GM21825 (cell line): ENCODE measurements around the gene CCDC28A.
"Not testable (repeated sequence)": the region's sequence is repeated elsewhere in the genome, so short reads cannot be mapped to it uniquely, and the experiment has no call there.

Experiments
- ATAC-seq: cut with Tn5 transposase; IDR thresholded peaks from one replicate; pipeline ENCODE4 v1.9.1; 2021; ENCODE audit warnings: mild to moderate bottlenecking, moderate library complexity; ENCODE audit not compliant: unreplicated experiment

Gene CCDC28A

DNA sequence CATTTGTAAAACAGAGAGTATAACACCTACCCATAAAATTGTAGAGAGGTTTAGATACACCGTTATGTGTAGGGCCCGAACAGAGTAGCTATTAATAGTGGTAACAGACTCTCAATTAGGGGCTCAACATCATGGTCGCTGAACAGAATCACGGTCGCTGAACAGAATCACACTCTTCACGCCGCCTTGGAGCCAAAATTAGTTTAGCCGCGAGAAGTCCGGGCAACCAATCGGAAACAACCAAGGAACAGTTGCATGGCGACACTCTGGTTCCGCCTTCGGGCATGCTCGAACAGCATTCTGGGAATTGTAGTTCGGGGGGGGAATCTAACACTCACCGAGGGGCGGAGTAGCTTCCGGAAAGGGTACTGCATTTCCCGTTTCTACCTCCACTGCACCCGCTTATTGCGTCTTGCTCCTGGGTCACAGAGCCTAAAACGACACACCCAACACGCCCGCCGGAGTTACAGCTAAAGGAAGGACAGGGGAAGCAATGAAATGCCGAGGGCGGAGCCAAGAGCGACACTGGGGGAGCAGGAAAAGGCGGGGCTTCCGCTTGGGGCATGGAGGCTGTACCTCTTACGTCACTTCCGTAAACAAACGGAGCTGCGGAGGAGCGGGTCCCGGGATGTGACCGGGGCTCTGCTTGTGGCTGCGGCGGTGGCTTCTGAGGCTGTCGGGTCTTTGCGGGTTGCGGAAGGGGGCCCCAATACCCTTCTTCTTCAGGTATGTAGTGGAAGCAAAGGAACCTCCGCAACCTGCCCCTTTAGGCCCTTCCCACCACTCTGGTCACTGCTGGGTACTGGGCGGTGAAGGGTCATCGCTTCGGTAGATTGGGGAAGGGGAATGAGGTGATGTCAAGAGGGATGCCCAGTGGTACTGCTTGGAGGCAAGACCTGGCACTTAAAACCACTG lies at the start of gene CCDC28A:
Gene CCDC28A, plus strand, starts transcription at position 593 of the 915 bp plus-strand sequence. CDS start 2,352 bp downstream, outside the sequence.
- peak; percentile 93 for ATAC-seq

DNA sequence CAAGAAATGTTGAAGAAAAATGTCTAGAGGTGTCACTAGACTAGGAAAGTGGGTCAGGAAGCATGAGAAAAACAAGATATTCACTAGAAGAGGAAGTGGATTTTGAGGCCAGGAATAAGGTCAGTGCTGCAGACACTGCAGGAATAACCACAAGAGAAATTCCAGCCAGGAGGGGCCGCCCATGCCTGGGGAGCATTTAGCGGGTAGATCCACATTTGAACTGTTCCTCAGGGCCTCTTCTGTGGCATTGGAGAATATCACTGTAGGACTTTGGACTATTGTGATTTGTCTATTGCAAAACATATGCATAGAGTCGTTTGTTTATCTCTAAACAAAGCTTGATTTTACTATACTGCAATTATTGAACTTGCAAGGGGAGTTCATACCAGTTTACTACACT lies 49.6 kb upstream of the CCDC28A start:
- no peak for ATAC-seq

DNA sequence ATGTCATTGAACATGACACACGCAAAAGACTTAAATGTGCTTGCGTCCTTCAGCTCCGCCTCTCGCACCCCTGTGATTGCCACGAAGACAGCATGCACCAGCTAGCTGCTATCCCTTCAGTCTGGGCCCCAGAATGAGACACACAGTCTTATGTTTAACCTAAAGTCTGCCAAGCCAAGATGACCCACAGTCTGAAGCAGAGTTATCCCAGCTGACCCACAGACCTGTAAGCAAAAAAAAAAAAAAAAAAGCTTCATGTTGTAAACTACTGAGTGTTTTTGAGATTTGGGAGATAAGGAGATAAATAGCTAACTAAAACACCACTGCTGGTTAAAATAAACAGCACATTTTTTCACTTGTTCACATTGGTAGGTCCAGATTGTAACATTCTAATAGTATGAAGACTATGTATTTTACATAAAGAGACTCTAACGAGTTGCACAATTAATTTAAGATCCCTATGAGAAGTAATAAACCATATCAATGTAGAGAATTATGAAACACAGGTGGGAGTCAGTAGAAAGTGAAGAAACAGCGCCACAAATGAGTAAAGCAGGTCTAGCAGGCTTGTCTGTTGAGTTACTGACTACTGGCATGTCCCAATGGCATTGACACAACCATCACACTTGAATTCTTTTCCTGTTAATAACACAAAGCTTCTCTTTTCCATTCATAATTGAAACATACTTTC lies 47.4 kb upstream of the CCDC28A start:
- ATAC-seq, result no peak

DNA sequence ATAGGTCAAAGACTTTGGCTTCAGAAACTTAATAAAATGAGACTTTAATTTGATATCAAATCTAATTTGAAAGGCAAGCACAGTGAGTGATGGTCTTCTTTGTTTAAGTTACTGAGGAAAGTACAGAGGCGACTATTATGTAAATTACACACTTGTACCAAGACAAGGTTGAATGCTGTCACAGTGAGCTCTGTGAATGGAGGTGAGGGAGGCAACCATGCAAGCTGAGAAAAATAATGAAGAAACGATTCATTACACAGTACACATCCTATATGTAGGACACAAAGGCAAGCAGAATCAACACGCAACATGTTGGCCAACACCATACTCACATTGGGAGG lies 46.8 kb upstream of the CCDC28A start:
- no peak for ATAC-seq

DNA sequence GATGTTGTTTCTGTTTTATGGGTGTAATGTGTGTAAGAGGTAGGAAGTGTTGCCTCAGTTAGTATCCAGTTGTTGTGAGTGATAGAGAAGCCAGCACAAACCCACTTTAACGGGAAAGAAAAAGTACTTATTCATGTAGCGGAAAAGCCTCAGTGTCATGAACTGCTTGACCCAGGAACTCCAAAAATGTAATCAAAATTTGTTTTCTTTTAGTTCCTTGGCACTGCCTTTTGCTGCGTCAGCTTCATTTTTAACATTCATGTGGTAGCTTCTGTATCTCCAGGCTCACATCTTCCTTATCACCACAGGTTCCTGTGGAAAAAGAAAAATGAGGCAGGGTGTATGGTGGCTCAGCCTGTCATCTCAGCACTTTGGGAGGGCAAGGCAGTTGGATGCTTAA lies 46.4 kb upstream of the CCDC28A start:
- no peak for ATAC-seq

DNA sequence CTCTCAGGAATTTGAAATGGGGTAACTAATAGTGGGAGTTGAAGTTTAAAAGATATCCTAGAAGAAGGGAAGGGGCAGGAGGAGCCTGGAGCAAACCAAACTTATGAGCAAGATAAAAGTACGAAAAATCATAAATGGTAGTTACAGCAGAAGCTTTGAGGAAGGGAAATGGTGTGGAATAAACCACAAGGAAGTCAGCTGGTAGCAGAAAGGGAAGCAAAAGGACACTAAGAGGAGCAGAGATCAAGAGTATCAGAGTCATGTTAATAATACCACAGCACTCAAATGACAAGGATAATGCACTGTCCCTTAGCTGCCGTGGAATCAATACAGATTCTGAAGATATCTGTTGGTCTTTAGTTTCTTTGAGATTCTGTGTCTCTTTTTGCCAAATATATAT lies 44.9 kb upstream of the CCDC28A start:
- ATAC-seq, result no peak

DNA sequence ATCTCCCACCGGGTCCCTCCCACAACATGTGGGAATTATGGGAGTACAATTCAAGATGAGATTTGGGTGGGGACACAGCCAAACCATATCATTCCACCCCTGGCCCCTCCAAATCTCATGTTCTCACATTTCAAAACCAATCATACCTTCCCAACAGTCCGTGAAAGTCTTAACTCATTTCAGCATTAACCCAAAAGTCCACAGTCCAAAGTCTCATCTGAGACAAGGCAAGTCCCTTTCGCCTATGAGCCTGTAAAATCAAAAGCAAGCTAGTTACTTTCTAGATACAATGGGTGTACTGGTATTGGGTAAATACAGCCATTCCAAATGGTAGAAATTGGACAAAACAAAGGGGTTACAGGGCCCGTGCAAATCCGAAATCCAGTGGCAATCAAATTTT lies 43.5 kb upstream of the CCDC28A start:
- ATAC-seq, result not testable (repeated sequence)

DNA sequence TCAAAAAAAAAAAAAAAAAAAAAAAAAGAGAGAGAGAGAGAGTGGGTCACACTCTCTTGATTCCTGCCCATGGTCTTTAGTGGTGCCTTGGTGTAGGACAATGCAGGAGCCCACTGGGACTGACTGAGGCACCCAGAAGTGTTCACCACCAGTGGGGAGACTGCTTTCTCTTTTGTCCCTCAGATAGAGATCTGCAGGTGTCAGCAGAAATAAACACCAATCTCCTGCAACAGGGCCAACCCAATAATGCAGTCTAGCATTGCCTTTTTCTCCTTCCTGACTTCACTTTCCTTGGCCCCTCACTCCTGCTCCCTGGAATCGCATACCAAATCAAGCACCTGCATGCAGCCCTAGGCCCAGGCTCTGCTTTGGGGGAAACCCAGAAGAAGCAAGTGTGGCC lies 39.0 kb upstream of the CCDC28A start:
- ATAC-seq, result no peak

DNA sequence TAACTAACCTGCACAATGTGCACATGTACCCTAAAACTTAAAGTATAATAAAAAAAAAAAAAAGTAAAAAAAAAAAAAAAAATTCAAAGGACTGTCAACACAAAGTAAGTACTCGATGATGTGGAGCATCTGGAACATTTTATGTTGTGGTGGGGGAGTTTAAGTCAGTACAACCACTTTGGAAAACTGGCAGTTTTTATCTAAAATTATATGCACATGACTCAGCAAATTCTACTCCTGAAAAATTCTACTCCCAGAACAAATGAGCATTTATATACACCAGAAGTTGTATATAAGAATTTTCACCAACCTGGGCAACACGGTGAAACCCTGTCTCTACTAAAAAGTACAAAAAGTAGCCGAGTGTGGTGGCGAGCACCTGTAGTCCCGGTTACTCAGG lies 36.9 kb upstream of the CCDC28A start:
- ATAC-seq, result no peak

DNA sequence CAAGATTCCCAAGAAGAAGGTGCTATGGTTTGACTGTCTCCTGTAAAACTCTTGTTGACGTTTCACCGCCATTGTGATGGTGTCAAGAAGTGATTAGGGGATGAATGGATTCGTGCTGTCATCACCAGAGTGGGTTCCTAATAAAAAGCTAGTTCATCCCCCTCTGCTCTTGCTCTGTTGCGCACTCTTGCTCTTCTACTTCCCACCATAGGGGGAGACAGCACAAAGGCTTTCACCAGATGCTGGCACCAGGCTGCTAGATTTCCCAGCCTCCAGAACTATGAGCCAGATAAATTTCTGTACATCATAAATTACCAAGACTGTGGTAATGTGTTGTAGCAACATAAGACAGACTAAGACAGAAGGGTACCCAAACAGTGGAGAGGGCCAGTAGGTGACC lies 21.6 kb upstream of the CCDC28A start:
- no peak for ATAC-seq

DNA sequence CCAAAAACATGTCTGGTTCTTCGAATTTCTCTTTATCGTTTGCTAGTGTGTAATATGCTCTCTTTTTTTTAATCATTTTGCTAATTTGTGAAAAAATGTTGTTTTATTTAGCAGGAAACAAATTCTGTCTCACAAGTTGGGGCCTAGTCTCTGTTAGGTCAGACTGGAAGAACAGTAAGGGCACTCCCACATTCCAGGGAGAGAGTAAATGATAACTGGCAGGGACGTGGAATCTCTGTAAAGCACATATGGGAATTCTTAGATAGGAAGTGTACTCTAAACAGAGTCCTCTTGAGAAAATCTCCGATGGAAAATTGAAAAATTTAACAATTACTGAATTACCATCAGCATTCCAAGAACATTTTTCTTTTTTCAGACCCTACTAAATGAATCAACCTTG lies 16.4 kb upstream of the CCDC28A start:
- no peak for ATAC-seq

DNA sequence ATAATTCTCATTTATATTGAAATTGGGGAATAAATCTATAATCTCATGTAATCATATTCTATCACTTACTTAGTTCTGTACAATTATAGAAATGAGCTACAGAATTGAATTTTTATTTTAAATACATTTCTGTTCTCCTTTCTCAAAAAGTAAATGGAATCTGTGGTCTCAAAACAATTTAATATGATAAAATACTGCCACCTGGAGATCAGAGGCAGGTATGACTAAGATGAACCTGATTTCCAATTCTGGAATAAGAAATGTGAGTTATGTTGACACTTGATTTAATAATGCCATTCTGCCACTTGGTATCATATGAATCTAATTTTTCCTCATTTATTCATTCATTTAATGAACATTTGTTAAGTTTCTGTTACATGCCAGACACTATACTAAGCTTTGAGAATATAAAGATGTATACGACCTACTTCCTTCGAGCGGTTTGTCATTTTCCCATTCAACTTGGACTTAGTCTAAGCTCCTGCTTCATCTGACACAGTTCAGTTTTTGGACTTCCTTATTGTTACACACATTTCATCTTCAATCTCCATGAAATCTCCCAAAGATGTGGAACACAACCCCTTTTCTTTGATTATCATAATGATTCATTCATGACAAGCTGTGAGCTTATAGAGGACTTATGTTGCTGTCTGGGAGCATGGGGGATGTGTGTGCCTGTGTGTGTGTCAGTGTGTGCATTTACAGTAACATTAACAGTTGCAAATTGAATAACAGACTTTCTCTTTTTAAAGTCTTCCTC lies 7.5 kb upstream of the CCDC28A start:
- no peak for ATAC-seq

DNA sequence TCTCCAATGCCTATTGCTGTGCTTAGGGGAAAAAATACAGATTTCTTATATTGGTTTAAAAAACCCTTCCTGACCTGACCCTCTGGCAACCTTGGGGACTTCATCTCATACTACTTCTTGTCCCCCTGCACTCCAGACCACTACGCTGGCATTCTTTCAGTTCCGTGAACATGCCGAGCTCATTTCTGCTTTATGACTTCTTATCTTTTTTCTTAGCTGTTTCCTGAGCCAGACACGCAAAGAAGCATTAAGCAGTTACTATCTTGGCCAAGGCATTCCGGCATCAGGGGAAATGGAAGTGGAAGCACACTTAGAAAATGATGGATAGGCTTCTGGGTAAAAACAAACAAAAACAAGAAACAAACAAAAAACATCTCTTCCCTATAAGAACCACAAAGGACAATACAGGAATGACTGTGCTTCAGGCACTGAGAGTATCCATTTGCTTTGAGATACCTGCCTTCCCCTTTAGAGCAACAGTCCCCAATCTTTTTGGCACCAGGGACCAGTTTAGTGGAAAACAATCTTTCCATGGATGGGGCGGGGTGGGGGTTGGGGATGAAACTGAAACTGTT lies 4.4 kb upstream of the CCDC28A start:
- ATAC-seq, result no peak

DNA sequence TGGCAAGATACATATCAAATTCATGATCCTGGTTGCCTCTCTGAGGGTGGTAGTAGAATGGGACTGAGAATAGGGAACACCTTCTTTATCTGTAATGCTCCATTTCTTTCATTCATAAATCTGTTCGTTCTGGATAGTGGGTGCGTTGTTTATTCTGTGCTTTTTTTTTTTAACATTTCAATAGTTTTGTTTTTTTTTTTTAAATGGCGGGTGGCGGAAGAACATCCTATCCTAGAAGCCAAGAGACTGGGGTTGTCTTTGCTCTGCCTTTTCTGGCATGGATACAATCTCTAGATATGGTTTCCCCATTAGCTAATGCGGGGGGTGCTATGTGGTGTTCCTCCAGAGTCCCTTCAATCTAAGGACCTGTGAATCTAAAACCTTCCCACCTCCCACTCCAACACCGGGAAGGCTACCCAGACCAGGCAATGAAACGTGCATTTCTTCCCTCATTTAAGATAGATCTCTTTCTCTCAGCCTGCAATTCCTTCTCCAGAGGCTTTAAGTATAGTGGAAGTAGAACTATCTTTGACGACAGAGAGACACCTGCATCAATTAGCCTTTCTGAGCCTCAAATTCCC lies 883 bp upstream of the CCDC28A start:
- peak; percentile 0 for ATAC-seq

DNA sequence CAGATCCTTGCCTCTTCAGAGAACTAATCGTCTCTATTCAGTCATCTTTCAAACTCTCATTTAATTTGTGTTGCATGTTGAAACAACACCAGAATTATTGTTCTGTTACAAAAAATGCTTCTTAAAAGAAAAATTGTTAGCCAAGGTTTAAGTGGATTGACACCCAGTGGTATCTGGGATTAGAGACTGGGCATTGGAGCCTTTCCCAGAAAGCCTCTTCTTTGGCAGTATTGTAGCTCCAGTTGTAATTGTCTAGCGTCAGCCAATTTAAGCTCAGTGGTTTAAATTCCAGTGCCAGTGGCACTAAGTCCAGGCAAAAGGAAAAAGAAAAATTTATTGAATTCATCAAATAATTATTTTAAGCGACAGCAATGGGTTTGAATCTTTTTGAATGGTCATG lies 801 bp downstream of the CCDC28A start:
- no peak for ATAC-seq

DNA sequence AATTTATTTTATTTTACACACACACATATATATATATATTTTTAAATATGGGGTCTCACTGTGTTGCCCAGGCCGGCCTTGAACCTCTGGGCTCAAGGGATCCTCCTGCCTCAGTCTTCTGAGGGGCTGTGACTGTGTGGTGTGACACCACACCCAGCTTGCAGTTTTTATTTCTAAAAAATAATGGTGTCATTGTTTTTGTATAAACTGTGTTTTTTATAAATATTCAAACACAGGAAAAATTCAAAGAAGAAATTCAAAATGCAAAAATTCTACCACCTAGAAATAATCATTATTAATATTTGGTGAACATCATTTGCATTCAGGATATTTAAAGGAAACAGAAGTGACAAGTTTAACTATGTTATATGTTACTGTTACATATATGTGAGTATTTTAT lies 3.1 kb downstream of the CCDC28A start:
- ATAC-seq, result no peak

DNA sequence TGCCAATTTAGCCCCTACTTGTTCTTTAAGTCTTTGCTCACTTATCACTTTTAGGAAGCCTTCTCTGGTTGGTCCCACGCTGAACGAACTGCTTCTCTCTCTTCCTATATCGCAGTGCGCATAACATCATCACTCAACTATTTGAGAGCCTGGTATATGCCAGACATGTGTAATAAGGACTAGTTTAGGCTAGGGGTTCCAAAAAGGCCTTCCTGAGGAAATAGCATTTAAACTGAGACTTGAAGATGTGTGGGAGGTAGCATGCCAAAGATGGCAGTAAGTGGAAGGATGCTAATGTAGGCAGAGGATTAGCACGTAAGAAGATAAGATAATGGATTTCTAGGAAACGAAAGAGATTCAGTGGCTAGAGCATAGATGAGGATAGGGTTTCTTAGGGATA lies 4.8 kb downstream of the CCDC28A start:
- no peak for ATAC-seq

DNA sequence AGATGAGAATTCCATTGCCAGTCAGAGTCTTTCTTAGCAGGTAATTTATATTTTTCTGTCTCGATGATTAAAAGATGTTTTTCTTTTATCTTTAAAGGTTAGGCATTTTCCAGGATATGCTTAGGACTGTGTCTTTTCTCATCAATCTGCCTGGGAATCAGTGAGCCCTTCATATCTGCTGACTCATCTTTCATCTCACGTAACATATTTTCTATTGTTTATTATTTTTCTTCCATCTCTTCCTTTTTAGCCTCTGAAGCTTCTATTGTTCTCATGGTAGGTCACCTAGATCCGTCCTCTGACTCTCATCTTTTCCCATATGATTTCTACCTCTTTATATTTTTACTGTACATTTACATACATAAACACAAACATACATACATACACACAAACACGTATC lies 8.7 kb downstream of the CCDC28A start:
- no peak for ATAC-seq

DNA sequence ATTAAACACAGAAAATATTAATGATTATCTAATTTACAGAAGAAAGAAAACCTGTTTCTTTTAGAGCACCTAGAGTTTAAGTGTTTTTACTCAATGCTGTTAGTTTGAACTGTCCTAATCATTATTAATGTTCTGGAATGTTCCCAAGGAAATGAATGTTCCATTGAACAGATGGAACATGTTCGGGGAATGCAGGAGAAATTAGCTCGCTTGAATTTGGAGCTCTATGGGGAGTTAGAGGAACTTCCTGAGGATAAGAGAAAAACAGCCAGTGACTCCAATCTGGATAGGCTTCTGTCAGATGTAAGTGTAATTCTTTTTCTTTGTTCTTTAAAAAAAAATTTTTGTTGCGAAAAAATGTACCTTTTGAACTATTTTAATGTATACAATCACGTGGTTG lies 11.5 kb downstream of the CCDC28A start:
- no peak for ATAC-seq

DNA sequence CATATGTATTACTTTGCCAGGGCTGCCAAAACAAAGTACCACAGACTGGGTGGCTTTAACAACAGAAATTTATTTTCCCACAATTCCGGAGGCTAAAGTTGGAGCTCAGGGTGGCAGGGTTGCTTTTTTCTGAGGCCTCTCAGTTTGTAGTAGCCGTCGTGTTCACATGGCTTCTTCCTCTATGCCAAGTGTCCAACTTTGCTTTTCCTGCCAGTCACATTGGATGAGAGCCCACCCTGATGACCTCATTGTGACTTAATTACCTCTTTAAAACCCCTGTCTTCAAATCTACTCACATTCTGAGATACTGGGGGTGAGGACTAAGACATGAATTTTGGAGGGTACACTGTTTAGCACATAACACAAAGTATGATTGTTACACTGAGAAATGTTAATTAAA lies 12.4 kb downstream of the CCDC28A start:
- ATAC-seq, result no peak

DNA sequence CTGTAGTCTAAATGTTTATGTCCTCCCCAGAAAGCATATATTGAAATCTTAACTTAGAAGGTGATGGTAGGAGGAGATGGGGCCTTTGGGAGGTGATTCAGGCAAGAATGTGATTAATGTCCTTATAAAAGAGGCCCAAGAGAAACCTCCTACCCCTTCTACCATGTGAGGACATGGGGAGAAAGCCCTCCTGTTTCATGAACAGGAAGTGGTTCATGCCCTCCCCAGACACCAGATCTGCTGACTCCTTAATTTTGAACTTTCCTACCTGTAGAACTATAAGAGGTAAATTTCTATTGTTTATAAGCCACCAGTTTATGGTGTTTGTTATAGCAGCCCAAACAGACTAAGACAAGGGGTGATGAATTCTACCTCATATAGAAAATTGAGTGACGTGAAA lies 13.6 kb downstream of the CCDC28A start:
- ATAC-seq, result no peak
